Erythroblast (primary cell): Measurements from ENCODE around the gene NOL4L.

ENCODE experiments used
- GATA1 ChIP-seq: IDR thresholded peaks from 2 replicates; pipeline ENCODE4 v1.6.1; 2011; ENCODE audit warnings: low read depth, mild to moderate bottlenecking, control low read depth, low read length, moderate library complexity
- POLR2A ChIP-seq: IDR thresholded peaks from 2 replicates; pipeline ENCODE4 v1.6.1; 2011; ENCODE audit warnings: mild to moderate bottlenecking, low read length

DNA sequence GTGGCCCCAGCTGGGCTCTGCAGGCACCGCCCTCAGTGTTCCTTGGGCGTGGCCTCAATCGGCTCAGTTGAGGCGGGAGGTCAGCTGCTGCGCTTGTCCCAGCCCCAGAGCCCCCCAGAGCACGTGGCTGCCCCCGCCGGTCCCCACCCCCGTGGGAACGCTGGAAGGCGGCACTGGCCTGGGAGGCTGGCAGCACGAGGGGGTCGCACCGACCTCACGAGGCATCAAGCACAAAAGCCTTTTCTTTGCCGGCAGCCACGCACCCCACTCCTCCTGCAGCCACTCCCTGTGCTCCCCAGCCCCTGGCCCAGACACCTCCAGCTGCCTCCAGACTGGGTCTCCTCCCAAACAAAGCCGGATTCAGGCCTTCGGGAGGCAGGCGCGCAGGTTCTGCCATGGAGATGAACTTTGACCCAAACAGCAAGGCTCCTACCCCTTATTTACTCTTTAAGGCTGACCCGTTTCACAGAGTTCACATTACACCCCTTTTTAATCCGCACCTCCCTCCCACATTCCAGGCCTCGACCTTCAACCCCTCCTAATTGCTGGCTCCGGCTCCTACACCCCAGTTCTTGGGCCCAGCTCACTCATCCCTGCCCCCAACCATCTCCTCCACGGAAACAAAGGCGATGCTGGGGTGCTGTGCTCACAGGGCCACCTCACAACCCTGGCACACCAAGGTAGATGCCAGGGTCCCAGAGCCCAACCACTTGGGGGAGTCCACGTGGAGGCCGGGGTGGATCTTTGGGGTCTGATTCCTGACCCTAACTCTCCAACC is 111.7 kb downstream of the NOL4L start:
- TF ChIP-seq POLR2A (no peak), GATA1 (no peak)
